A549 (cell line): ENCODE data around the gene CD274. TPM values are rescaled to one million over a fixed set of nuclear protein-coding genes. Genes with fewer than 3 reads are reported as not detected.

Experiments used
- ATAC-seq, 2 experiments: fragments of 200-7000 bp in 1 of 2; fragments of >200 bp in 1 of 2; cut with Nextera tagmentation in 1 of 2; cut with Tn5 transposase in 1 of 2; 3 replicates each; pipeline versions ENCODE4 v1.8.0 to v1.9.1; 2018 to 2020; ENCODE audit warnings: mild to moderate bottlenecking in 1 of 2, moderate library complexity in 1 of 2
- CTCF ChIA-PET: fragments of 300-600 bp; sonication (Branson Sonifier 250); formaldehyde crosslinking; extraction: SDS; loops from one replicate; lab custom pipeline; 2021; ENCODE audit warnings: antibody characterized with exemption, inconsistent platforms; lab: Yijun Ruan, JAX
- POLR2A ChIA-PET: fragments of 350-600 bp; formaldehyde crosslinking; extraction: SDS; loops from one replicate; lab custom pipeline; 2021; ENCODE audit warnings: antibody characterized with exemption, inconsistent platforms; lab: Yijun Ruan, JAX
- DNase-seq, 2 experiments: peaks; one replicate each; pipeline versions ENCODE4 v3.0.0 to v3.0.0-alpha.2; 2011 to 2016; ENCODE audit warnings: low read depth in 1 of 2, low spot score in 1 of 2
- FAIRE-seq: peaks from 2 replicates; lab custom pipeline; 2011; peaks lifted over from hg19 to GRCh38; lab: Jason Lieb, UNC
- H3K27ac ChIP-seq, 2 experiments: fragments of >200 bp; sonication (Bioruptor Twin); formaldehyde crosslinking; 3 replicates each; pipeline ENCODE4 v1.5.1; 2016 to 2017
- H3K4me1 ChIP-seq: fragments of >200 bp; sonication (Bioruptor Twin); formaldehyde crosslinking; 3 replicates; pipeline ENCODE4 v1.6.1; 2016
- H3K4me2 ChIP-seq: fragments of >200 bp; sonication (Bioruptor Twin); formaldehyde crosslinking; 3 replicates; pipeline ENCODE4 v1.6.1; 2016
- H3K4me3 ChIP-seq: fragments of >200 bp; sonication (Bioruptor Twin); formaldehyde crosslinking; 3 replicates; pipeline ENCODE4 v1.5.1; 2016
- H3K9me3 ChIP-seq: fragments of >200 bp; sonication (Bioruptor Twin); formaldehyde crosslinking; 3 replicates; pipeline ENCODE4 v1.6.1; 2016
- BHLHE40 ChIP-seq: IDR thresholded peaks from 2 replicates; pipeline ENCODE4 v1.6.1; 2012; ENCODE audit warnings: low read depth, low read length, inconsistent platforms
- CHD2 ChIP-seq: fragments of 150-350 bp; IDR thresholded peaks from 2 replicates; pipeline ENCODE4 v1.6.1; 2014; ENCODE audit warnings: low read length; ENCODE audit not compliant: partially characterized antibody
- EHF ChIP-seq: fragments of 250-450 bp; sonication (Bioruptor Pico); IDR thresholded peaks from 2 replicates; pipeline ENCODE4 v1.5.0; 2020; ENCODE audit warnings: mild to moderate bottlenecking
- EP300 ChIP-seq, 2 experiments: fragments of >200 bp; sonication (Bioruptor Twin); formaldehyde crosslinking; IDR thresholded peaks; 2 replicates in 1 of 2; 3 replicates in 1 of 2; pipeline ENCODE4 v1.6.1; 2016 to 2017
- HEYL ChIP-seq: fragments of 250-450 bp; sonication (Bioruptor Pico); IDR thresholded peaks from 2 replicates; pipeline ENCODE4 v1.8.0; 2021; ENCODE audit warnings: mild to moderate bottlenecking, moderate library complexity
- POLR2A ChIP-seq: IDR thresholded peaks from 2 replicates; pipeline ENCODE4 v1.6.1; 2012; ENCODE audit warnings: mild to moderate bottlenecking, low read length
- RAD21 ChIP-seq, 2 experiments: fragments of >200 bp in 1 of 2; sonication (Bioruptor Twin) in 1 of 2; formaldehyde crosslinking in 1 of 2; IDR thresholded peaks in 1 of 2; conservative IDR thresholded peaks in 1 of 2; 2 replicates in 1 of 2; 3 replicates in 1 of 2; pipeline ENCODE4 v1.6.1; 2012 to 2018; ENCODE audit warnings: inconsistent platforms in 1 of 2
- SMC3 ChIP-seq: fragments of >200 bp; sonication (Bioruptor Twin); formaldehyde crosslinking; IDR thresholded peaks from 3 replicates; pipeline ENCODE4 v1.6.1; 2018; ENCODE audit warnings: inconsistent platforms
- TFCP2L1 ChIP-seq: fragments of 250-450 bp; sonication (Bioruptor Pico); IDR thresholded peaks from 2 replicates; pipeline ENCODE4 v1.5.0; 2021; ENCODE audit warnings: mild to moderate bottlenecking
- WGBS: methylation state at CpG from one replicate; pipeline ENCODE4 v1.1.6; 2017; ENCODE audit errors: missing lambda C conversion rate; 5-methylcytosine and 5-hydroxymethylcytosine counted together
- polyA plus RNA-seq, 4 experiments: library from polyadenylated mRNA; depleted of rRNA in 3 of 4; stranded (reverse); fragments of >200 nt; fragmentation: RNase III in 1 of 4; extraction: RNeasy Plus Mini Kit Qiagen cat#74134 plus additional on column Dnase treatment in 1 of 4; gene quantifications; 2 replicates in 3 of 4; 3 replicates in 1 of 4; pipeline ENCODE4 v1.2.3, GENCODE V29; 2011 to 2017
- TF ChIP-seq, protein P1 (sequence below): fragments of 150-350 bp; IDR thresholded peaks from 2 replicates; pipeline ENCODE4 v1.6.1; 2014; ENCODE audit warnings: low read depth, mild to moderate bottlenecking, low read length
- TF ChIP-seq, protein P2 (sequence below): fragments of >200 bp; sonication (Bioruptor Twin); formaldehyde crosslinking; IDR thresholded peaks from 3 replicates; pipeline ENCODE4 v1.6.1; 2016
- TF ChIP-seq, protein P3 (sequence below): IDR thresholded peaks from 2 replicates; pipeline ENCODE4 v1.6.1; 2012; ENCODE audit warnings: low read depth, borderline replicate concordance

Gene CD274
- polyA plus RNA-seq, 2 of the 4 experiments (the other 2 are of a cell fraction): 3.4 to 6.8 TPM

DNA sequence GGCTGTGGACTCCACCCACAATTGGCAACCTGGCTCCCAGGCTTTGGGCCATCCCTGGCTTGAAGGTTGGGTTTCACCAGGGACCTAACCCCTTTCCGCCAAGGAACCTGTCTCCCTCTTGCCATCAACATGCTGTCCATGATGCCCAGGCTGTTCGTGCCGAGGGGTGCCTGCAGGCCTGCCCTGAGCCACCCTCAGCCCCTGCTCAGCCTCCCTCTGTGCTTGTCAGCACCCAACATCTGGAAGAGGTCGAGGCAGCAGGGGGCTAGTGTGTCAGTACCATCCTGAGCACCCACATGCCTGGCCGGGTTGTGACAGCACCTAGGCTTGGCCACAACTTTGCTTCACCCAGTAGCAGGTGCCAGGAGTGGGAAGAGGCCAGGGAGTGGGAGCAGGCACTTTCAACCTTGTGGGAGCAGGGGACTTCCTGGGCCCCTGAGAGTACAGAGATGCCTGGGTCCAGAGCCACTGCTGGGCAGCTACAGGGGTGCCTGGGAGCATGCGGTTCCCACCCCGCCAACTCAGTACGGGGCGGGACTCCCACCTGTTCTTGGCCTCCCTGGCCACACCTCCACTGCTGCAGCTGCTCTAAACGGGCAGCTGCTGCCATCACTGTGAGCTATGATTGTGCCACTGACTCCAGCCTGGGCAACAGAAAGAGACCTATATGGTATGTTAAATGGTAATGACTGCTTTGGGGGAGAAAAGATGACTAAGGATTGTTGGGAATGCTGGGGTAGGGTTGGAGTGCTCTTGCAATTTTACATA, 66.3 kb downstream of the CD274 start:
- Histone ChIP-seq H3K4me1 (no peaks in the 10 kb centered on the region), H3K4me2 (no peak overlapping the region), H3K9me3 (no peaks in the 10 kb centered on the region), H3K27ac (no peak overlapping the region), H3K4me3 (no peak overlapping the region)
- ATAC-seq: no peak
- no peak for FAIRE-seq
- TF ChIP-seq CHD2 (no peak), EHF (CRISPR knock-in tag) (no peak)
- TF ChIP-seq, protein P1, sequence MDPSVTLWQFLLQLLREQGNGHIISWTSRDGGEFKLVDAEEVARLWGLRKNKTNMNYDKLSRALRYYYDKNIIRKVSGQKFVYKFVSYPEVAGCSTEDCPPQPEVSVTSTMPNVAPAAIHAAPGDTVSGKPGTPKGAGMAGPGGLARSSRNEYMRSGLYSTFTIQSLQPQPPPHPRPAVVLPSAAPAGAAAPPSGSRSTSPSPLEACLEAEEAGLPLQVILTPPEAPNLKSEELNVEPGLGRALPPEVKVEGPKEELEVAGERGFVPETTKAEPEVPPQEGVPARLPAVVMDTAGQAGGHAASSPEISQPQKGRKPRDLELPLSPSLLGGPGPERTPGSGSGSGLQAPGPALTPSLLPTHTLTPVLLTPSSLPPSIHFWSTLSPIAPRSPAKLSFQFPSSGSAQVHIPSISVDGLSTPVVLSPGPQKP: no peak
- TF ChIP-seq, protein P2, sequence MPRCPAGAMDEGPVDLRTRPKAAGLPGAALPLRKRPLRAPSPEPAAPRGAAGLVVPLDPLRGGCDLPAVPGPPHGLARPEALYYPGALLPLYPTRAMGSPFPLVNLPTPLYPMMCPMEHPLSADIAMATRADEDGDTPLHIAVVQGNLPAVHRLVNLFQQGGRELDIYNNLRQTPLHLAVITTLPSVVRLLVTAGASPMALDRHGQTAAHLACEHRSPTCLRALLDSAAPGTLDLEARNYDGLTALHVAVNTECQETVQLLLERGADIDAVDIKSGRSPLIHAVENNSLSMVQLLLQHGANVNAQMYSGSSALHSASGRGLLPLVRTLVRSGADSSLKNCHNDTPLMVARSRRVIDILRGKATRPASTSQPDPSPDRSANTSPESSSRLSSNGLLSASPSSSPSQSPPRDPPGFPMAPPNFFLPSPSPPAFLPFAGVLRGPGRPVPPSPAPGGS: no peak
- POLR2A ChIA-PET: no interaction called here
- CTCF ChIA-PET: no interaction called here
- WGBS: 81% methylated on average over 8 of the region's 10 CpGs
- DNase-seq: no peak

DNA sequence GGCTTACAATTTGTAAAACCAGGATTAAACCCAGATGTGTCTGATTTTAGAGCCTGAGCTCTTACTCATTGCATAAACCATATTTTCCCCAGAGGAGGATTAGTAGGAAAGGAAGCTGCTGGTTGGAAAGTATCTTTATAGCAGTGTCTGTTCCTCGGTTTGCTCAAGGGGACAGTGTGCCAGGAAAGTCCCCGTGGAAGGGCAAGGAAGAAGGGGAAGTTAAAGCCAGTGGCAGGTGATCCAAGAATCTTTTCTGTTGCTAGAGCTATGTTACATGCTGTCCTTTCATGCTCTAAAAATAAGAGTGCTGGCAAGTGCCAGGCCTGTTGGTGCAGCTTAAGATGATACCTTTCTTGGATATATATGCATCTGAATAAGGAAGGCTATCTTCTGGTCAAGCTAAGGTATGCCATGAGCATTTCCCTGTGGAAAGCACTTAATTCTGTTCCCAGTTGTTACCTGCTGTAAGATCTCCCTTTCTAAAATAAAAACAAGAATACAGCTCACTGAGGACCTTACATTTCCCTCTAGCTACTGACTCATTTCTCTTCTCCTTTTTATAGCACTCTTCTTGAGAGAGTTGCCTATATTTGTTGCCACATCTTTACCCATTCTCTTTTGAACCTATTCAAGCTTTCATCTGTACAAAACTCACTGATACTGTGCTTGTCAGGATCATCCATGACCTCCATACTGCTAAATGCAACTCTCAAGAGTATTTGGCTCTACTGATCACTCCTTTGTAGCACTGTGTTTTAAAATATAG, 68.0 kb downstream of the CD274 start:
- H3K4me1 ChIP-seq: no peaks in the 10 kb centered on the region
- POLR2A ChIA-PET: no interaction called here
- no peak overlapping the region for H3K4me2 ChIP-seq
- no peak overlapping the region for H3K27ac ChIP-seq
- FAIRE-seq (no peak), ATAC-seq (no peak), DNase-seq (no peak)
- H3K4me3 ChIP-seq: no peak overlapping the region
- CTCF ChIA-PET: interaction anchor here (1.0 to 1.7 kb wide), 2 partner anchors 71 to 82 kb away, joined by 3 to 6 read pairs; no protein-coding TSS in a partner anchor
- WGBS: 22% methylated on average over 2 of the region's 2 CpGs
- TF ChIP-seq RAD21 (conservative IDR thresholded peaks at IDR 0.05 in 1 of 2, IDR thresholded peaks at IDR 0.05 in 1 of 2) (no peak), SMC3 (no peak), TFCP2L1 (no peak)
- no peaks in the 10 kb centered on the region for H3K9me3 ChIP-seq

DNA sequence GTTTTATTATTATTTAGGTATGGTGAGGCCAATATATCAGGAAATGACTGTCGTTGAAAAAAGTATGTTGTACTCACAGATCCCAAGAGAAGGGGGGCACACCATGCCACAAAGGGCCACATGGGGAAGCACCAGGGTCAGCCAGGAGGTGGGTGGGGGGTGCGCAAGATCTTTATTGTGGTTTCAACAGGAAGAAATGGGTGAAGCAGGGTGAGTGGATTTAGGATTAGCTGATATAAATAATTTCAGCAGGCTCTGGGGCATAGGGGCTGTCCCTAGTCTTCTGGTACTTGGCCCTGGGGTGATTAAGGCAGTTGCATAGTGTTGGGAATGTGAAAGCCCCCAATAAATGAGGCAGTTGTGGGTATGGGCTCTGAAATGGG, 68.6 kb downstream of the CD274 start:
- H3K4me3 ChIP-seq: no peak overlapping the region
- no peak for ATAC-seq
- TF ChIP-seq HEYL (CRISPR knock-in tag) (no peak), EP300 (IDR thresholded peaks at IDR 0.05) (no peak), POLR2A (no peak), BHLHE40 (no peak)
- TF ChIP-seq, protein P3, sequence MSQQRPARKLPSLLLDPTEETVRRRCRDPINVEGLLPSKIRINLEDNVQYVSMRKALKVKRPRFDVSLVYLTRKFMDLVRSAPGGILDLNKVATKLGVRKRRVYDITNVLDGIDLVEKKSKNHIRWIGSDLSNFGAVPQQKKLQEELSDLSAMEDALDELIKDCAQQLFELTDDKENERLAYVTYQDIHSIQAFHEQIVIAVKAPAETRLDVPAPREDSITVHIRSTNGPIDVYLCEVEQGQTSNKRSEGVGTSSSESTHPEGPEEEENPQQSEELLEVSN: no peak

More for the DNA sequence above, 68.6 kb downstream of the CD274 start:
- WGBS: 60% methylated on average over 2 of the region's 2 CpGs
- H3K4me1 ChIP-seq: no peaks in the 10 kb centered on the region
- ChIA-PET POLR2A (no interaction called here), CTCF (interaction anchor here (1.7 kb wide), 1 partner anchor 71 kb away, joined by 6 read pairs; no protein-coding TSS in a partner anchor)
- H3K27ac ChIP-seq: no peak overlapping the region
- FAIRE-seq (no peak), DNase-seq (no peak)
- H3K9me3 ChIP-seq: no peaks in the 10 kb centered on the region
- no peak overlapping the region for H3K4me2 ChIP-seq

Other genes starting within 250 kb of the CD274 start
- gene INSL4, start 219.1 kb upstream of the CD274 start, polyA plus RNA-seq (2011; rRNA removed): 54.0 and 77.5 TPM in 2 replicates
- gene INSL4, start 219.1 kb upstream of the CD274 start, polyA plus RNA-seq (2017; fragmentation: RNase III; extraction: RNeasy Plus Mini Kit Qiagen cat#74134 plus additional on column Dnase treatment): 8.6 to 12.1 TPM (median 11.5 TPM) in 3 replicates
- gene RLN2, start 145.8 kb upstream of the CD274 start, polyA plus RNA-seq (2011; rRNA removed): 1.3 and 1.5 TPM in 2 replicates
- 0.34 to 0.66 TPM (median 0.38 TPM) in 3 replicates for gene RLN2, start 145.8 kb upstream of the CD274 start, polyA plus RNA-seq (2017; fragmentation: RNase III; extraction: RNeasy Plus Mini Kit Qiagen cat#74134 plus additional on column Dnase treatment)
- 0.23 and 0.26 TPM in 2 replicates for gene RLN1, start 110.7 kb upstream of the CD274 start, polyA plus RNA-seq (2011; rRNA removed)
- gene RLN1, start 110.7 kb upstream of the CD274 start, polyA plus RNA-seq (2017; fragmentation: RNase III; extraction: RNeasy Plus Mini Kit Qiagen cat#74134 plus additional on column Dnase treatment): 0.13 to 0.26 TPM in 2 of 3 replicates, not detected in the other
- gene PLGRKT, start 12.6 kb upstream of the CD274 start, polyA plus RNA-seq (2011; rRNA removed): 22.4 and 37.7 TPM in 2 replicates
- 24.3 to 26.8 TPM (median 25.1 TPM) in 3 replicates for gene PLGRKT, start 12.6 kb upstream of the CD274 start, polyA plus RNA-seq (2017; fragmentation: RNase III; extraction: RNeasy Plus Mini Kit Qiagen cat#74134 plus additional on column Dnase treatment)
- gene PDCD1LG2, start 60.0 kb downstream of the CD274 start, polyA plus RNA-seq (2011; rRNA removed): 0.46 and 0.53 TPM in 2 replicates
- 0.53 to 0.82 TPM (median 0.79 TPM) in 3 replicates for gene PDCD1LG2, start 60.0 kb downstream of the CD274 start, polyA plus RNA-seq (2017; fragmentation: RNase III; extraction: RNeasy Plus Mini Kit Qiagen cat#74134 plus additional on column Dnase treatment)
- 26.8 and 32.8 TPM in 2 replicates for gene RIC1, start 178.6 kb downstream of the CD274 start, polyA plus RNA-seq (2011; rRNA removed)
- gene RIC1, start 178.6 kb downstream of the CD274 start, polyA plus RNA-seq (2017; fragmentation: RNase III; extraction: RNeasy Plus Mini Kit Qiagen cat#74134 plus additional on column Dnase treatment): 10.7 to 11.9 TPM (median 11.4 TPM) in 3 replicates